SIG-M5 treated with dmso at 0.1 percent for 504 hours (cell line): ENCODE results near the gene FSD2.
"Not testable (repeated sequence)": the region's sequence is repeated elsewhere in the genome, so short reads cannot be mapped to it uniquely, and the experiment has no call there.

Experiments
- DNase-seq: peaks from one replicate; lab custom pipeline; 2025; ENCODE audit not compliant: unreplicated experiment; lab: John Stamatoyannopoulos, UW

The FSD2 gene

DNA sequence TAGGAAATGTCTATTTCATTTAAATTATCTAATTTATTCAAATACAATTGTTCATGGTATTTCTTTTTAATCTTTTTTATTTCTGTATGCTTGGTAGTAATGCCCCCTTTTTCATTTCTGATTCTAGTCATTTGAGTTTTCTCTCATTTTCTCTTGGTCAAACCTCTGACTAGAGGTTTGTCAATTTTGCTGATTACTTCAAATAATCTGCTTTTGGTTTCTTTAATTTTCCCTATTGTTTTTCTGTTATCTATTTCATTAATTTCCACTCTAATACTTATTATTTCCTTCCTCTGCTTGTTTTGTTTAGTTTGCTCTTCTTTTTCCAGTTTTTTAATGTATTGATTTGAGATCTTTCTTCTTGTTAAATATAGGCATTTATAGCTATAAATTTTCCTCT, 12.1 kb downstream of the FSD2 start:
- no peak for DNase-seq

DNA sequence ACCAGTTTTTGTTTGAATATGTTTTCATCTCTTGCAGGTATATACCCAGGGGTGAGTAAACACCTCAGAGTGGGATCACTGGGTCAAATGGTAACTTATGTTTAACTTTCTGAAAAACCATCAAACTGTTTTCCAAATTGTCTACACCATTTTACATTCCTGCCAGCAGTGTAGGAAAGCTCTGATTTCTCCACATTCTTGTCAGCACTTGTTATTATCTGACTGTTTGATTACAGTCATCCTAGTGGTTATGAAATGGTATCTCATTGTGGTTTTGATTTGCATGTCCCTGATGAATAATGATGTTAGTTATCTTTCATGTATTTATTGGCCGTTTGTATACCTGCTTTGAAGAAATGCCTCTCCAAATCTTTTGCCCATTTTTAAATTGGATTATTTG, 13.8 kb downstream of the FSD2 start:
- DNase-seq, result no peak

DNA sequence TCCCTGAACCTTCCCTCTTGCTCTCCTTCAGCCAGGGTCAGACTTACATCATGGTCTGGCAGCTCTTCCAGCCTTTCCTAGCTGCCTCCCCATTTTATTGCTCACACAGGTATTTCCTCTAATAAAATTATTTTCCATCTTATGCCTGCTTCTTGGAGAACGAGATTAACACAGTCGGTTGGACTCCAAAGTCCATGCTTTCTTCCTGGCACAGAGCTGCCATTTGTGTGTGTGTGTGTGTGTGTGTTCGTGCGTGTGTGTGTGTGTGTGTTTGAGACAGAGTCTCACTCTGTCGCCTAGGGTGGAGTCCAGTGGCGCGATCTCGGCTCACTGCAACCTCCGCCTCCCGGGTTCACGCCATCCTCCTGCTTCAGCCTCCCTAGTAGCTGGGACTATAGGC, 15.5 kb downstream of the FSD2 start:
- DNase-seq, result no peak

DNA sequence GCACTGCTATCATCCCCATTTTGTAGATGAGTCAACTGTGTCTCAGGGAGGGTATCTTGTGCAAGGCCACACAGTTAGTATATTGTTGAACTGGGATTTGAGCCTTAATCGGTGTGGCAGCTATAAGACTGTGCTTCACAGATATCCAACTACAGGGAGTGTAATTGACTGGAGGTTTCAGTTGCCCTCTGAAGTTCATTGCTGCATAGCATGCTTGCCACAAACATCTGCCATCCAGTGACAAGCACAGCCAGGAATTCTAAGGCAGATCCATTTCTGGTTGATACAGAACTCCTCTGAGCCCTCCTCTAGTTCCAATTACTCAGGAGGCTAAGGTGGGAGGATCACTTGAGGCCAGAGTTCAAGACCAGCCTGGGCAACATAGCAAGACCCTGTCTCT, 16.4 kb downstream of the FSD2 start:
- DNase-seq, result no peak

DNA sequence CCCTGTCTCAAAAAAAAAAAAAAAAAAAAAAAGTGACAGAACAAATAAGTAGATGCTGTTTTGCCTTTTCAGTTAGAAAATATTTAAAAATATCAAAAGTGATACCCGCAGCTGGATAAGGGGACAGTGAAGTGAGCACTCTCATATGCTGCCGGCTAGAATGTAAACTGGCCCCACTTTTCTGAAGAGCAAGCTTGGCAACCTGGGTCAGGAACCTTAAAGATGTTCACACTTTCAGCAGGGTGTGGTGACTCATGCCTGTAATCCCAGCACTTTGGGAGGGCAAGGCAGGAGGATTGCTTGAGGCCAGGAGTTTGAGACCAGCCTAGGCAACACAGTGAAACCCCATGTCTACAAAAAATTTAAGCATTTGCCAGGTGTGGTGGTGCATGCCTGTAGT, 17.4 kb downstream of the FSD2 start:
- no peak for DNase-seq

DNA sequence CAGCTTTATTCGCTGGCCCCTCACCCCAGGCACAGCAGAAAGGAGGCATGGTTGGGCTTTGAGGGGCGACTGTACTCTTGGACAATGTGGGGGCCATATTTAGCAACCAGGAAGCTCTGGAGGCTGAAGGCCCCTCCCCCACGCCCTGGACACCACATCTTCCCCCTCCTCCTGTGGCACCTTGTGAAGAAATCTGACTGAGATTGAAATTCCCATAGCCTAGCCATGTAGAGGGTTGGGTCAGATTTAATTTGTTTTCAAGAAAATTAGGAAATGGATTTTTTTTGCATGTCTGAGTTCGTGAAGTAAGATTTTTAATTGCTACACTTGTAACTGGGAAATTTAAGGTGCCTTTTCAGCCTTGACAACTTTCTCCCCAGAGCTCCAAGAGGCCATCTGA, 24.5 kb downstream of the FSD2 start:
- no peak for DNase-seq

DNA sequence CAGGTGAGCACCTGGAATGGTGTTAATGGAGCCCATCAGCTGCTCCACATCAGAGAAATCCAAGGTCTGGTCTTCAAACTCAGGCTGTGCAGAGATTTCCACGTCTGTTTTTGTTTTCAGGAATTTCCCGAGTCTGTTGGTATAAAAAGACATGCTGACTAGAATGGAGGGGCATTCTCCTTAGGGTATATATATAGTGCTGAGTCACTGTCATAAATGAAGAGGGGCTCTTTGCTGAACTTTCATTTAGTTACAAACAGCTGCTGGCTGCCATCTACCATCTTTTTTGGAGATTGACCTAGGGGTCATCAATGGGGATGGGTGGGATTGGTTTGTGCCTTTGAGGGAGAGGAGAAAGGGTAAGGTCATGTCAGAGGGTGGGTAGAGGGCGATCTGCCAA, 27.1 kb downstream of the FSD2 start:
- no peak for DNase-seq

DNA sequence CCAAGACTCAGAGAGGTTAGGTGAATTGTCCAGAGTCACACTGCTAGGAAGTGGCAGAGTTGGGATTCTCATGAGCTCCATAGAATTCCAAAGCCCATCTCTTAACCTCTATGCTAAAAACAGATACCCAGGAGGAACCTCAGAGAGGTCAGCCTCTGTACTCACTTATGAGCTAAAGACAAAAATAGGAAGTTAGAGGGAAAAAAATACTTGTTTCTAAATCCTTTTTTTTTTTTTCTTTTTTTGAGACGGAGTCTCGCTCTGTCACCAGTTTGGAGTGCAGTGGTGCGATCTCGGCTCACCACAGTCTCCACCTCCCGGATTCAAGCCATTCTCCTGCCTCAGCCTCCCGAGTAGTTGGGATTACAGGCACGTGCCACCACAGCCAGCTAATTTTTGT, 31.4 kb downstream of the FSD2 start:
- no peak for DNase-seq

DNA sequence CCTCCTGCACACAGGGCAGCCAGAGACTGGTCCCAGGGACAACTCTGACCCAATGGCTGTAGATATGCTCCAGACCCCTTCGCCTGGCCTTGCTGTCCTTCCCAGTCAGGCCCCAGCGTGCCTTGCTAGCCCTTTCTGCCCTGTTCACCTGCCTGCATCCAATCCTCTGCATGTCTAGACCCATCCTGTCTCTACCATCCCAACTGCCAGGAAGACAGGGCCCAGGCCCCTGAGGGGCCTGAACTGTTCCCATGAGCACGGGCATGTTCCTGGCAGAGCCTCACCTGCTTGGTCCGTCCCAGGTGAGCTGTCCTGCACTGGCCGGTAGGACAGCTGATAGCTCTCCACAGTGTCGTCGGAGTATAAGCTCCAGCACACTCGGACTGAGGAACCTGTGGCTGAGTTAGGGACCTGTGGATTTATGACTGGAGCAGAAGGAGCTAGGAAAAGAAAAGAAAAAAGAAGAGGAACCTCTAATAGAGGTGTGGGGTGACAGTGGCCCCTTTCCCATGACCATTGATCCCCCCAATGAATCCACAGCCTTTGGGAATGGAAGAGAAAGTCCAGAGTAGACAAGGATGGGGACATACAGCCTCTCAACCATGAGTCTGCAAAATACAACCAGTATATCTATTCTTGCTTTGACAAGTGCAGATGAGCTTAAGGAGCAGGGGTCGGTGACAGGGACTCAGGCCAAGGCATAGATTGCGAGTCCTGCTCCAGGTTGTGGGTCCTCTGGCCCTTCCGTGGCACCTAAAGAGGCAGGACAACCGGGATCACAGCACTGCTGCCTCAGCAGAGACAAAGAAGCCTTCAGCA, 33.9 kb downstream of the FSD2 start:
- no peak for DNase-seq

DNA sequence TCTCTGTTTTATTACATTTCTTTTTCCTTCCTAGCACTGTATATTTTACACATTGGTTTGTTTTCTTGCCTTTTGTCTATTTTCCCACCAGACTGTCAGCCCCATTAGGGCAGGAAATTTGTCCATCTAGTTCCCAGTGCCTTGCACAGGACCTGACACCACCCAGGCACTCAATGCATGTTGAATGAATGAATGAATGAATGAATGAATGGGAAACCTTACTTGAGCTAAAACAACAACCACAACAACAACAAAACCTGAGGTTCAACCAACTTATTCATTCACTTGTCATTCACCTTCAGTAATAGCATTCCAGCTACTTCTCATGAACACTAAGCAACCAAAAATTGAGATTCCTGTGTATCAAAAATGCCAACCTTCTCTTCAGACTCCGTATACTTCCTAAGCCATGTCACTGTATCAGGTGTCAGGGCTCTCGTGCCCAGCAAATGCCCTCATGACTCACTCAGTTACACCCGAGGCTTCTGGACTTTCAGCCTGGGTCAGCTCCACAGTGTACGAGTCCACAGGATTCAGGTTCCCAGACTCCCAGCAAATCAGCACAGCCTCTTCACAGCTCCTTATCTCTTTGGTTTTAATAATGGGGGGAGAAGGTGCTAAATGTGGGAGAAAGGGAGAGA, 37.3 kb downstream of the FSD2 start:
- DNase-seq, result no peak

DNA sequence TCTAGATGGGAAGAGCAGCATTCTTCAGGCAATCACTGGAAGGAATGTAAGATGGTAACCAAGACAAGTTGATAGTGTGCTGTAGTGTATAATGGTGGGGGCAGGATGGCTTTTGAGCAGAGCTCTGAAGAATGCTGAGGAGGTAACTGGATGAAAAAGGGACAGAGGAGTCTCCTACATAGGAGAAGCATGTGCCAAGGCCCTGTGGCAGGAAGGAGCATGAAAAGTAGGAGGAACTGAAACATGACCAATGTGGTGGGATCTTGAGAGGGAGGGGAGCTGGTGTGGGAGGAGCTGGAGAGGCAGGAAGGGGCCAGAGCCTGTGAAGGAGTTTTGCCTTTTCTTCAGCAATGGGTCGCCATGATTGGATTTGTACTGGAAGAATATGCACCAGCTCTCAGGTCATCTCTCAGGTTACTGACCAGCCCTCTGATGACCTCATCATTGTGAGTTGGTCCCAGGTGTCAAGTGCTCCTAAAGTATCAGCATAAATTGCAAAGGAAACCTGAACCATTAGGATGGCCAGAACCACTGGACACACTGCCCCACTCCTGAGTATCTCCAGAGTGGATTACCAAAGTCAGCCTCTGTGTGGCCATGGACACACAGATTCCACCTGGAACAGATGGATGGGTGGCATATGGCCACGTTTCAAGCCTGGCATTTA, 38.6 kb downstream of the FSD2 start:
- DNase-seq, result no peak

DNA sequence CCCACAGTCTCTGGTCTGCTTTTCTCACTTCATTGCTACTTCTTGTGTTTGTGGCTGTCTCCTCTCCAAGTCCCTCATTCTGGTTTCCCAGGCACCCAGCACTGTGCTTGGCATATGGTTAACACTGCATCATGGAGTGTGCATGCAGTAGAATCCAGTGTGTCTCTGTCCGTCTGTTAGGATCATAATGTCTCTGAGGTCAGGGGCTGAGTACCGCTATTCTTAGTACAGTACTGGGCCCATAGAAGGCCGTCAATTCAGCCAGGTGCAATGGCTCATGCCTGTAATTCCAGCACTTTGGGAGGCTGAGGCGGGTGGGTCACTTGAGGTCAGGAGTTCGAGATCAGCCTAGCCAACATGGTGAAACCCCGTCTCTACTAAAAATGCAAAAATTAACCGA, 39.7 kb downstream of the FSD2 start:
- not testable (repeated sequence) for DNase-seq

DNA sequence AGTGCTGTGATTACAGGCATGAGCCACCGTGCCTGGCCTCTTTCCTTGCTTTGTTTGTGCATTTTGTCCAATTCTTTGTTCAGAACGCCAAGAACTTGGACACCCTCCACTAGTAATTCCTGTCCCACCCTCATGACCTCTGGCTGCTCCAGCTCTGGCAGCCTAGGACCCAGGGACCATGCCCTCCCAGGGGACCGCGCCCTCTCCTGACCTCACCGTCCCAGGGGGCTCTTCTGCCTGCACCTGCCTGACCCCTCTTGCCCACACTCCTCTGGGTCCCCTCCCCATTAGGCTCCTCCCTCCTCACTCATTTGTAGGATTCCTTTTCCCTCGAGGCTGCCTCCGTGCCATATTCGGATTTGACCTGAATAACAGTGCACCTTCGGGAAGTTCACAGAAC, 41.1 kb downstream of the FSD2 start:
- no peak for DNase-seq

DNA sequence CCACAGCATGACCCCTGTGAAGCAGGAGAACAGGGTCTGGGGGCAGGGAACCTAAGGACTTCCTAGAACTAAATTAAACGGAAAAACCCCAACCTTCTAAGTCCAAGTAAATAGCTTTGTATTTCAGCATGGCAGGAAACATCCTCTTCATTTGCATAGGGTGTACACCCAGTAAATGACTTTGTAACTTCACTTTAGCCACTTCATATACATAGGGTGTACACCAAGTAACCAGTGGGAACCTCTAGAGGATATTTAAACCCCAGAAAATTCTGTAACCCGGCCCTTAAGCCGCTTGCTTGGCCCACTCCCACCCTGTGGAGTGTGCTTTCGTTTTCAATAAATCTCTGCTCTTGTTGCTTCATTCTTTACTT, 41.8 kb downstream of the FSD2 start:
- DNase-seq, result no peak

DNA sequence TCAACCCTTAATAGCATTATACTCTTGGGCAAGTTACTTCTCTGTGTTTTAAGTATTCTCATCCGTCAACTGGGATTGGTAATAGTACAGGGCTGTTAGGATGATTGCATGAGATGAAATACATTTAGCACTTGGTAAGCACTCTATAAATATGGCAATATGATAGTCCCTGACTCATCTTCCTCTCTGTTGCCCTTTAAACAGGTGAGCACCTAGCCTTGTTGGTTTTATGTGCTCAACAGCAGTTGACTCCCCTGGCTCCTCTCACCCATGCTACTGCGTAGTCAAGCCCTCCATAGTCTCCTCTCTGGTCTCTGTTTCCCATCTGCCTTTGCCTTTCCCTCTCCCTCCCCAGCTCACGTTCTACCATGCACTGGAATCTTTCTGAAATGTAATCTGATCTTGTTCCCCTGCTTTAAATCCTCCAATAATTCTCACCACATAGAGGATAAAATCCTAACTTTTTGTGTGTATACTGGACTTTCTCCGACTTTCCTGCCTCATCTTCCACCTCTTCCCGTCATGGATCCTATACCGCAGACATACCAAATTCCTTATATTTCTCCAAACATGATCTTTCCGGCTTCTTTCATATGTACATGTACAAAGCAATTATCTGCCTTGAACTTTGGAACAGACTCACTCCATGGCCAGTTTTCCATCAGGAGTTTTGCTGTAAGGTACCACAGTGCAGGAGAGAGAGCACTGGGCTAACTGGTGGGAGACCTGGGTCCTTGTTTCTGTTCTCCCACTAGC, 42.3 kb downstream of the FSD2 start:
- no peak for DNase-seq

DNA sequence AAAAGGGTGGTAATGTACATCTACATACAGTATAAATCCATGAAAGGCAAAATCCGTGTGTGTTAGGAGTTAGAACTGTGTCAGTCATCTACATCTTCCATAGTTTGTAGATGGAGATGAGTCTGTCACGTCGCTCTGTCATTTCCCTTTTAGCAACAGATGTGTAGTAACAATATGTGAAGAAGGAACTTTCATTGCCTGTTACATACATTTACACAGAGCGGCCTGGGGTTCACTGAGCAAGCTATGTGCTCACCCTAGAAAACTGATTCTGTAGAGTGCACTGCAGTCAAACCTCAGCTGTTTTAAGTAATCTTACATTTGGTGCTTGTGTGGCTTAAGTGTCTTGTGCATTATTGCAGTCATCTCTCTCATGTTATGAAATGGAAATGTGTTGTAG, 54.6 kb downstream of the FSD2 start:
- DNase-seq, result peak; percentile 73

DNA sequence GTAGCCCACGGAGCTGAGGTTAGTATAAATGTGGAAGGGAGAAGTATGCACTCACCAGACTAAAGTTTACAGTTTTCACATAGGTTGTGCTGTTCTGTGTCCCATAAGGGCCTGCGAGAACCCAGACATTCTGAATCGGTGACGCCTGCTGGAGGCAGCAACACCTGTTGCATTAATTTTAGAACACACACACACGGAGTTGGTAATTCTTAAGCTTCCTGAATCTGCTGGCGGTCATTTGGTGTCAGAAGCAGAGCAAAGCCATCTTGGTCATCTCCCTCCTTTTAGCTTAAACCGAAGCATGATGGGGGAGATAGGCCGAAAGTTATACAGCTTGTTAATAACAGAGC, 55.1 kb downstream of the FSD2 start:
- DNase-seq, result no peak

DNA sequence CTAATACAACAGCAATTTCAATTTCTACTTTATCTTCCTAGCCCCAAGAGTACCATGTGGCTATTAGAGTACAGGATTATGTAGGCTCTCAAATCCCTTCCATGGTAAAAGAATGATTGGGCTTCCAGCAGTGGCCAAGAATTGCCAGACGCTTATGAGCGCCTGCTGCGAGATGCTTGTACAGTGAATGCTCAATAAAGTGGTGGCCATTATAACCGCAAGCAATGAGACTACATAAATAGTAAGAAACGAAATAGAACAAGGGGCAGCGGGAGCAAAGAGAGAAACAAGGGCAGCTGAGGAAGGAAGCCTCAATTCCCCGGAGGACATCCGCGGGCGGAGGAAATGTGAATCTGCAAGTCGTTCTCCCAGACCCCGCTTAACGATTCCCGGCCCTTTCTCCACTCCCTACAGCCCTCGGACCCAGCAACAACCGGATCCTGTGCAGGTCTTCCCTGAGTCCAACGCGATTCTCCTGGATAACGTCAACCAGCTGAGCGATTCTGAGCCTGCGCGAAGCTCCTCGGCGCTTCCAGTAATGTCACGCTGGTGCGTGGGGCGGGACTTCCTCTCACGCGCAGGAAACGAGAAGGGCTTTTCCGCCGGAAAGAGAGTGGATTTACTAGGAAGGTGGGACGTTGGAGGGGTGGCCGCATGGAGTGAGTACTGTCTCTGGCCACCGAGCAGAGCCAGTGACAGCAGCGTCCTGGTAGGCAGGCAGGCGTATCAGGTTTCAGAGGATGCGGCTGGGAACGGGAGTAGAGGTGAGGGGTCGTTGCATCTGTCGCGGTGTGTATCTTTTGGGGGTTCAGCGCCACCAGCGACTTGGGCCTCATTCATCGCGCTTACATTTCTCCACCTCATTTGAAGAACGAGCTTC, 55.7 kb downstream of the FSD2 start:
- peak; percentile 92 for DNase-seq

DNA sequence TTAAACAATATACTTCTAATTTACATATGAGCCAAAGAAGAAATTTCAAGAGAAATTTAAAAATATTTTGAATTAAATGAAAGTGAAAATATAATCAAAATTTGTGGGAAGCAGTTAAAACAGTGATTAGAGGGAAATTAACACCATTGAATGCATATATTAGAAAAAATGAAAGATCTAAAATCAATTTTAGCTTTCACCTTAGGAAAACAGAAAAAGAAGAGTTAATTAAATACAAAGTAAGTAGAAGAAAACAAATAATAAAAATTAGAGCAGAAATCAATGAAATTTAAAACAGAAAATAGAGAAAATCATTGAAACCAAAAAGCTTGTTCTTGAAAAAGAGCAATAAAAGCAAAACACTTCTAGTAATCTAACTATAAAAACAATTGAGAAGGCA, 57.6 kb downstream of the FSD2 start:
- no peak for DNase-seq

DNA sequence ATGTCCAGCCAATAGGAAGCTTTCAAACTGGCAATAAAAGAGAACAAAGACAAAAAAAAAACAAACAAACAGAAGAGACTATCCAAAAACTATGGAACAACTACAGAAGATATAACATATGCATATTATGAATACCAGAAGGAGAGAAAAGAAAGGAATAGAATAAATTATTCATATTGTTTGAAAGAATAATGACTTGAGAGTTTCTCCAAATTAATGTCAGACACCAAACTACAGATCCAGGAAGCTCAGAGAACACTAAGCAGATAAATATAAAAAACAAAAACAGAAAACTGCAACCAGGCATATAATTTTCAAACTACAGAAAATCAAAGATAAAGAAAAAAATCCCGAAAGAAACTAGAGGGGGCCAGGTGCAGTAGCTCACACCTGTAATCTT, 62.1 kb downstream of the FSD2 start:
- no peak for DNase-seq

DNA sequence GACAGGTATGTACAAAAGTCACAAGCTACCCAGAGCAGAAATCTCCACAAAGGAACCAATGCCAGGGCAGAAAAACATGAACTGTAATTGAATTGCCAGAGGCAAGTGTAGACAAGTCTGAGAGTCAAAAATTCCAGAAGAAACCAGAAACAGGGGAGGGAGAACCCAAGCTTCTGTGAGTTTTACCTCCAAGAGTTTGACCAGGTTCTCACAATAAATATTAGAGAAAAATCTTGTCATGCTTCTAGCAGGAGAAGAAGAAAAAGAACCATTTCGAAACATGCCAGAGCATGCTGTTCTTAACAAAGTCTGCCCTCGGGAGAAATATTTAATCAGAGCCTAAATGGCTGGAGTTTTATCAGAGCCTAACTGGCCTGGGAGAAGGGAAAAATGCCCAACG, 63.7 kb downstream of the FSD2 start:
- no peak for DNase-seq
